ENCODE results near the gene HCN4.

- TF ChIP-seq, protein P1, sequence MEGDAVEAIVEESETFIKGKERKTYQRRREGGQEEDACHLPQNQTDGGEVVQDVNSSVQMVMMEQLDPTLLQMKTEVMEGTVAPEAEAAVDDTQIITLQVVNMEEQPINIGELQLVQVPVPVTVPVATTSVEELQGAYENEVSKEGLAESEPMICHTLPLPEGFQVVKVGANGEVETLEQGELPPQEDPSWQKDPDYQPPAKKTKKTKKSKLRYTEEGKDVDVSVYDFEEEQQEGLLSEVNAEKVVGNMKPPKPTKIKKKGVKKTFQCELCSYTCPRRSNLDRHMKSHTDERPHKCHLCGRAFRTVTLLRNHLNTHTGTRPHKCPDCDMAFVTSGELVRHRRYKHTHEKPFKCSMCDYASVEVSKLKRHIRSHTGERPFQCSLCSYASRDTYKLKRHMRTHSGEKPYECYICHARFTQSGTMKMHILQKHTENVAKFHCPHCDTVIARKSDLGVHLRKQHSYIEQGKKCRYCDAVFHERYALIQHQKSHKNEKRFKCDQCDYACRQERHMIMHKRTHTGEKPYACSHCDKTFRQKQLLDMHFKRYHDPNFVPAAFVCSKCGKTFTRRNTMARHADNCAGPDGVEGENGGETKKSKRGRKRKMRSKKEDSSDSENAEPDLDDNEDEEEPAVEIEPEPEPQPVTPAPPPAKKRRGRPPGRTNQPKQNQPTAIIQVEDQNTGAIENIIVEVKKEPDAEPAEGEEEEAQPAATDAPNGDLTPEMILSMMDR (IDR thresholded peaks at IDR 0.05): no peak
- TF ChIP-seq POLR2A (IDR thresholded peaks at IDR 0.05): no peak
Measured at GRCh38 chr15:73369154-73369694, 466 bp upstream of the HCN4 start.

Data from esophagus squamous epithelium (tissue), 4 donors.